HepG2 (cell line): ENCODE measurements around the gene CNOT8. TPM values are rescaled to one million over a fixed set of nuclear protein-coding genes. Genes with fewer than 3 reads are reported as not detected.

ENCODE experiments used
- CBX2 ChIP-seq, 2 experiments: fragments of 200-600 bp in 1 of 2; sonication (generic); formaldehyde crosslinking in 1 of 2; IDR thresholded peaks; 2 replicates each; pipeline versions ENCODE4 v1.7.0 to v1.8.1; 2018 to 2022; ENCODE audit warnings: low read depth in 2 of 2, low read length in 1 of 2, mild to moderate bottlenecking in 1 of 2, missing genetic modification reagents in 1 of 2
- CENPT ChIP-seq: sonication (generic); formaldehyde crosslinking; IDR thresholded peaks from 2 replicates; pipeline ENCODE4 v1.8.0; 2022; ENCODE audit warnings: low read depth, mild to moderate bottlenecking, moderate library complexity, missing genetic modification reagents
- HNRNPL ChIP-seq: fragments of 200-400 bp; formaldehyde crosslinking; IDR thresholded peaks from 2 replicates; pipeline ENCODE4 v1.6.1; 2017; ENCODE audit warnings: mild to moderate bottlenecking, low read depth, low read length
- HOXA3 ChIP-seq: sonication (generic); formaldehyde crosslinking; IDR thresholded peaks from 2 replicates; pipeline ENCODE4 v1.5.0; 2020; ENCODE audit warnings: missing genetic modification reagents
- ISL2 ChIP-seq: sonication (generic); formaldehyde crosslinking; IDR thresholded peaks from 2 replicates; pipeline ENCODE4 v1.5.0; 2020; ENCODE audit warnings: missing genetic modification reagents
- KDM3A ChIP-seq: IDR thresholded peaks from 2 replicates; pipeline ENCODE4 v1.6.1; 2018; ENCODE audit warnings: low read depth, missing compliant biosample characterization
- NFKB2 ChIP-seq: sonication (generic); formaldehyde crosslinking; IDR thresholded peaks from 2 replicates; pipeline ENCODE4 v1.4.0; 2020; ENCODE audit warnings: missing genetic modification reagents, borderline replicate concordance
- RBM39 ChIP-seq: fragments of 200-400 bp; formaldehyde crosslinking; IDR thresholded peaks from one replicate; pipeline ENCODE4 v1.6.1; 2018; ENCODE audit warnings: antibody characterized with exemption, mild to moderate bottlenecking, low read depth, low read length; ENCODE audit not compliant: poor library complexity, severe bottlenecking
- RFX3 ChIP-seq: IDR thresholded peaks from 2 replicates; pipeline ENCODE4 v1.6.1; 2016; ENCODE audit warnings: missing biosample characterization, missing genetic modification reagents
- SETDB1 ChIP-seq: sonication (generic); formaldehyde crosslinking; IDR thresholded peaks from 2 replicates; pipeline ENCODE4 v1.5.1; 2020; ENCODE audit warnings: missing genetic modification reagents, mild to moderate bottlenecking, borderline replicate concordance
- SMC3 ChIP-seq: IDR thresholded peaks from 2 replicates; pipeline ENCODE4 v1.6.1; 2011; ENCODE audit warnings: low read length, improper control_type of control experiment
- THAP9 ChIP-seq: sonication (generic); formaldehyde crosslinking; IDR thresholded peaks from 2 replicates; pipeline ENCODE4; 2020; ENCODE audit warnings: missing genetic modification reagents, mild to moderate bottlenecking, borderline replicate concordance
- TMF1 ChIP-seq: sonication (generic); formaldehyde crosslinking; IDR thresholded peaks from 2 replicates; pipeline ENCODE4 v1.8.1; 2022; ENCODE audit warnings: low read depth, missing genetic modification reagents
- YEATS2 ChIP-seq: sonication (generic); formaldehyde crosslinking; IDR thresholded peaks from 2 replicates; pipeline ENCODE4 v1.4.0; 2020; ENCODE audit warnings: missing genetic modification reagents, borderline replicate concordance
- ZC3H13 ChIP-seq: sonication (generic); formaldehyde crosslinking; IDR thresholded peaks from 2 replicates; pipeline ENCODE4 v1.8.1; 2023; ENCODE audit warnings: mild to moderate bottlenecking, missing genetic modification reagents, moderate library complexity
- ZFYVE20 ChIP-seq: sonication (generic); formaldehyde crosslinking; IDR thresholded peaks from 2 replicates; pipeline ENCODE4 v1.8.0; 2023; ENCODE audit warnings: low read depth, mild to moderate bottlenecking, moderate library complexity, missing genetic modification reagents, borderline replicate concordance
- ZNF224 ChIP-seq: sonication (generic); formaldehyde crosslinking; IDR thresholded peaks from 2 replicates; pipeline ENCODE4 v1.5.0; 2020; ENCODE audit warnings: mild to moderate bottlenecking, missing genetic modification reagents
- ZNF318 ChIP-seq: sonication (generic); formaldehyde crosslinking; IDR thresholded peaks from 2 replicates; pipeline ENCODE4 v1.4.0; 2020; ENCODE audit warnings: mild to moderate bottlenecking, missing genetic modification reagents
- ZNF619 ChIP-seq: sonication (generic); formaldehyde crosslinking; IDR thresholded peaks from 2 replicates; pipeline ENCODE4 v1.4.0; 2020; ENCODE audit warnings: mild to moderate bottlenecking, missing genetic modification reagents
- polyA plus RNA-seq, 8 experiments: library from polyadenylated mRNA; depleted of rRNA in 3 of 8; stranded (reverse) in 7 of 8; unstranded in 1 of 8; fragments of >200 nt; fragmentation: Illumina TruSeq in 4 of 8; extraction: Trizol in 4 of 8; gene quantifications; 2 replicates each; pipeline versions ENCODE4 v1.2.1 to v1.2.3, GENCODE V29; 2011 to 2016; ENCODE audit warnings: low read depth in 4 of 8, missing spikeins in 1 of 8, mixed read lengths in 1 of 8; ENCODE audit not compliant: insufficient read depth in 1 of 8
- total RNA-seq, 5 experiments: library from RNA; depleted of rRNA; stranded (reverse); fragments of >200 nt; fragmentation: Illumina TruSeq; extraction: Trizol; gene quantifications; 2 replicates each; pipeline ENCODE4 v1.2.3, GENCODE V29; 2016; ENCODE audit warnings: low read depth in 1 of 5

Gene CNOT8
- total and polyA plus RNA-seq, 2 of the 13 experiments (the other 11 are each of a cell fraction or from before 2014, with no cell fraction given) = 37.1 to 74.9 TPM

- no peak for TF ChIP-seq ZNF224 (CRISPR knock-in tag)
- no peak for TF ChIP-seq TMF1
- TF ChIP-seq ZC3H13 = no peak
- TF ChIP-seq ISL2 (CRISPR knock-in tag) = no peak
- TF ChIP-seq HNRNPL = no peak
- no peak for TF ChIP-seq RFX3 (CRISPR knock-in tag)
- TF ChIP-seq NFKB2 (CRISPR knock-in tag) = no peak
- TF ChIP-seq YEATS2 (CRISPR knock-in tag) = no peak; the same call in 1 of the 2 replicates
- TF ChIP-seq HOXA3 (CRISPR knock-in tag) = peak; percentile 51; the same call in 1 of the 2 replicates
- peak; percentile 83; the same call in 1 of the 2 replicates for TF ChIP-seq ZNF619 (CRISPR knock-in tag)
- no peak for TF ChIP-seq SETDB1 (CRISPR knock-in tag)
- no peak for TF ChIP-seq ZNF318 (CRISPR knock-in tag)
- TF ChIP-seq KDM3A (CRISPR knock-in tag) = no peak
- TF ChIP-seq RBM39 = no peak
- no peak for TF ChIP-seq CBX2 (IDR thresholded peaks at IDR 0.05; ENCODE audit: low read depth, low read length)
- TF ChIP-seq CBX2 (CRISPR knock-in tag; IDR thresholded peaks at IDR 0.05; ENCODE audit: low read depth) = no peak
- TF ChIP-seq THAP9 (CRISPR knock-in tag) = peak; percentile 28; the same call in 1 of the 2 replicates
- no peak for TF ChIP-seq ZFYVE20 (CRISPR knock-in tag)
- TF ChIP-seq SMC3 = no peak
- no peak for TF ChIP-seq CENPT (CRISPR knock-in tag)
Observed at GRCh38 chr5:154850255-154851062, 8.0 kb upstream of the CNOT8 start, which contains the start of gene FAXDC2 (continued).
